HG03571 (cell line): ENCODE results near the gene PCYOX1L.

Experiments used
- ATAC-seq: cut with Tn5 transposase; IDR thresholded peaks from one replicate; pipeline ENCODE4 v1.9.1; 2021; ENCODE audit not compliant: unreplicated experiment

PCYOX1L gene

DNA sequence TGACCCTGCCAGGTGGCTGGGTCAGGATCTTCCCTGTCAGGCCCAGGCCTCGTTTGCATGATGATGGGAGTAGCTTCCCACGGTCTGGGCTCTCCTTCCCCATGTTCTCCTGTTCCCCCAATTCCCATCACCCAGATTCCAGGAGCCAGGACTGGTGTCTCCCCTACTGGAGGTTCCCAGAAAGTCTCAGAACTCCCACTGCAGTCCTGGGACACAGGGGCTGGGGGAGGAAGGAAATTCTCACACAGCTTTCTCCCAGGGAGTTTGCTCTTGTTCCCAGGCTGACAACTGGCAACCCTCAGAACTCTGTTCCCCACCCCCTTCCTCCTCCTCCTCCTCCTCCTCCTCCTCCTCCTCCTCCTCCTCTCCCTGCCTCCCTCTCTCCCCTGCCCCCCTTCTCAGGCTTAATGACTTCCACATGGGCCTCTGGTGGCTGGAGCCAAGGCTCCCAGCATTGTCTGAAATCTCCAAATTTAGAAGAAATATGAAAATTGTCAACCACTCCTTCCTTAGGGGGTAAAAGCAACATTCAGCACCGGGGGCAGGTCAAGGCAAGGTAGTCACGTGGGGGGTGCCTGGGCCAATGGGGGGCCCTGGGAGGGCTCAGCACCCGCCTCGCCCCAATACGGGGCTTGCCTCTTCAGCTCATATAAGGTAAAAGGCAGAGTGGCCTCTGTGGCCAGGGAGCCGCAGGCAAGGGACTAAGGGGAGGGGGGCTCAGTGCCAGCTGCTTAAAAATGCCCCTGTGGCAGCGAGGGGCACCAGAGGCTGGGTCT, 48.5 kb downstream of the PCYOX1L start:
- ATAC-seq: no peak

GRCh38 chr5:149406979-149407306, 49.1 kb downstream of the PCYOX1L start:
- ATAC-seq: no peak

DNA sequence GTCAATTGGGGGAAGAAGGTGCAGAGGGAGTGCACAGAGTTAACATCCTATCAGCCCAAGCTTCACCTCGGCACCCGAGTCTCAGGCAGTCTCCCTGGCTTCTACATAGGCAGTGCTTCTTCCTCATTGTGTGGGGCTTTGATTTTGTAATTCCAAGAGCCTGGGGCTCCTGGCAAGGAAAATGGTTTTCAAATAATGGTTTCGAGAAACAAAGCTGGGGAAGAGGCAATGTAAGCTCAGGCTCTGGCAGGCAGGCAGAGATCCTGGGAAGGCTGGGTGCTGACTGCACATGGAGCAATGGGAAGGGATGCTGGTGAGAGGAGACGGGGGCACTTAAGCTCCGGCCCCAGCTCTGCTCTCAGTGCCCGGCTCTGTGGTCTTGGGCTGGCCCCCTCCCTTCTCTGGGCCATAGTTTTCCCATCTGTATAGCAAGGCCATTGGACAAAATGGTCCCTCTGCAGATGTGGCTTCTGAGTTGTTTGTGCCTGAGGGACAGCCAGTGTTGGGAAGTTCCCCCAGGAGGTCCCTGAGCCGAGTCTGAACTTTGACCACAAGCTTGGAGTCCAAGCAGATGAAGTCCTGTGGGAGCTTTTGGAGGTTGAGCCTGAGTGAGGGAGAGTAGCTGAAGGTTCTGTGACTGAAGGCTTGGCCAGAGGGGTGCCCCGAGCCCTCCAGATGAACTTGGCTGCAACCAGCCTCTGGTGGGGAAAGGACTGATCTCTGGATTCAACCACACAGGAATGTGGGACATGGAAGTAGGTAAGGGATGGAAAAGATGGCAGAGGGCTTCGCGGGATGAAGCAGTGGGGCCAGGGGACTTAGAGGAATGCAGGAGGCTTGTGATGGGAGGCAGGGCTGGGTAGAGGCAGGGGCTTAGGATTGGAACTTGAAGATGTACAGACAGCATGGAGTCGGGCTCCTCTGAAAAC, 49.7 kb downstream of the PCYOX1L start:
- no peak for ATAC-seq

DNA sequence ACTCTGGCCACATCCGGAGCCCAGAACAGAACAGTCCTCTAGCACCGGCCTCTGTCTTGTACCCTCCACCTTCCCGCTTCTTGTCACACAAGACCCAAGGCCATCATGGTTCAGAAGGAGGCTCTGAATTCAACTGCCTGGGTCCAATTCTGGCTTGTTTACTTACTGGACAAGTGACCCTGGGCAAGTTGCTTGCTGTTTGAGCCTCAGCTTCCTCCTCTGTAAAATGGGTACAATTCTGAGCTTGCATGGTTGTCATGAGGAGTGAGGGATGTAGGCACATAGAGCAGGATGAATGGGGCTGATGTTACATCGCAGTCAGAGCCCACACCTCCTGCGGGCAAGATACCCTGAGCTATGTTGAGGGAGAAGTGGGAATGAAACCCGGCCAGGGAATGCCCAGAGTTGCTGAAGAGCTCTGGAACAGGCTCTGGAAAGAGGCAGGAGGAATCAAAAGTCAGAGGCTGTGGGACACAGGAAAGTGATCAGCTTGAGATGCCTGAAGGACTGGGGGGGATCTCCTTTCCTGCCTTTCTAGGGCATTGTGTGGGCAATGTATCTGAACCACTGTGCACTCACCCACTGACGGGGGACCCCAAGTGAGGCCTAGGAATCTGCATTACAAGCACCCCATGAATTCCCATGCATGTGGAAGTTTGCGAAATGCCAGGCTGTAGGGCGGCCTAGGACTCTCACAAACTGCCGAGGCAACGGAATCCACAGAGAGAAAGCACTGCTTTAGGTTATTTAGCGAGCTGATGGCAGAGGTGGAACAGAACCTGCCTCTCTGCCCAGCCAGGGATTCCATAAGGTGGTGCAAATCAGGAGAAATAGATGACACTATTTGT, 50.6 kb downstream of the PCYOX1L start:
- ATAC-seq: no peak

GRCh38 chr5:149409268-149409948, 51.6 kb downstream of the PCYOX1L start:
- ATAC-seq: no peak

DNA sequence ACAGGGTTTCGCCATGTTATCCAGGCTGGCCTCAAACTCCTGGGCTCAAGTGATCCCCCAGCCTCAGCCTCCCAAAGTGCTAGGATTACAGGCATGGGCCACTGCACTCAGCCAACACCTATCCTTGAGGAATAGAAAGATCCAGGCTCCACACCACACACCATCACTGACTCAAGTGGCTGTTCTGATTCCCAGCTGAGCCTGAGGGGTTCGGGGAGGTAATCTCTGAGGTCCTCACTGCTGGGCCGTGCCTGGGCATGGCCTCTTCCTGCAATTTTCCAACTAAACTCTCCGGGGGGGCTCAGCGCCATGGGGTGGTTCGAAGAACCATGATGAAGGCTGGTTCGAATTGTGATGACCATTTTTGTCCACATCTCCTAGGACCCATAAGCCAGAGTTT, 52.2 kb downstream of the PCYOX1L start:
- ATAC-seq: no peak

DNA sequence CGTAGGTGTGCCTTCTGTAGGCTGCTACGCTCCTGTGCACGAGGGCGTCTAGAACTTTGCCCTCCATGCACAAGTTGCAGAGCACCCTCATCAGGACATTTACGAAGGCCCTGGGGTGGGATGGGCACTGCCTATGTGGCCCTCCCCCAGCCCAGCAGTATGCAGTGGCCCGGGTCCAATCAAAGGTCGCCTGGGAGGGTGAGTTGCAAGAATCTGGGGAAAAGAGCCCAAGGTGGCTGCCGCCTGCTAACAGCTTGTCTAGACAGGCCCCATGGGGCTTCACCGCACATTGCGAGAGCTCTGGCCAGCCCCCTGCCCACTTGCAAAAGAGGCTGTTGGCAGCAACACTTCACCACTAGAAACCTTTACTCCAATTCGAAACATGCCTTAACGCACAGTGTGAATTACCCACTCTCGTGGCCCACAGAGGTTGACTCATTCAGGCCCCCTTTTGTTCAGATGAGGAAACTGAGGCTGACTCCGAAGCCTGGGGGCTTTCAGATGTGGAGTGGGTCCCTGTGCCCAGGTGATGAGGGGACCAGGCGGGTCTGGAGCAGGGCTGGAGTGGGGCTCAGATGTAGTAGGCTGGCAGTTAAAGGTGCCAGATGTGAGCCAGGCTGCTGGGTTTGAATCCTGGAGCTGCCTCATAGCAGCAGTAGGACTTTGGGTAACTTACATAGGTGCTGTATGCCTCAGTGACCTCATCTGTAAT, 53.0 kb downstream of the PCYOX1L start:
- ATAC-seq: no peak

DNA sequence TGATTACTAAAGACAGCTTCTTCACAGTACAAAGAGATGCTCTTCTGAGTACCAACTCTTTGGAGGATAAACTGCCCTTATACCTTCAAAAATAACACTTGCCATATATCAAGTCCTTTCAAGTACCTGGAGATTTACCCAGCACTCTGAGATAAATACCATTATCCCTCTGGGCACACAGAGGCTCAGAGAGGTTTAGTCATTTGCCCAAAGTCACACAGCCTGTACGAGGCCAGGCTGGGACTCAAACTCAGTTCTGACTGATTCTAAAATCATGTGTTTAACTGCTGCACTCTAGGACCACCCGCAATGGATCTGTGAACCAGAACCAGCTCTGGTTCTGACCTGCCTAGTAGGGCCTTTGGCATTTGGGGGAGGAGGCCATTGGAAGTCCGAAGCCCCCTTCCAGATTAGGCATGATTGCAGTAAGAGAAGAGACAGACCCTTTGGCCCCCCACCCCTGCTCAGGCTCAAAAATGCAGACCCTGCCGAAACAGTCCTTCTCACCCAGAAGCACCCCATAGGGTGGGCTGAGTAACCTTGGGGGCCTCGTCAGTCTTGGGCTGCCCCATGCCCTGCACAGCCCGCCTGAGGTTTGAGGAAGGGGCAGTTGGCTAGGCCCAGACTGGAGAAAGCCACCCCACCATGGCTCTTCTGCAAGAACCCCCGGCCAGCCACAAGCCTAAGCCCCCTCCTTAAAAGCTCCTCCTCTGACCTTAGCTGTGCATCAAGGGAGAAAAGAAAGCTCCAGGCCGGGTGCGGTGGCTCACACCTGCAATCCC, 54.1 kb downstream of the PCYOX1L start:
- no peak for ATAC-seq

DNA sequence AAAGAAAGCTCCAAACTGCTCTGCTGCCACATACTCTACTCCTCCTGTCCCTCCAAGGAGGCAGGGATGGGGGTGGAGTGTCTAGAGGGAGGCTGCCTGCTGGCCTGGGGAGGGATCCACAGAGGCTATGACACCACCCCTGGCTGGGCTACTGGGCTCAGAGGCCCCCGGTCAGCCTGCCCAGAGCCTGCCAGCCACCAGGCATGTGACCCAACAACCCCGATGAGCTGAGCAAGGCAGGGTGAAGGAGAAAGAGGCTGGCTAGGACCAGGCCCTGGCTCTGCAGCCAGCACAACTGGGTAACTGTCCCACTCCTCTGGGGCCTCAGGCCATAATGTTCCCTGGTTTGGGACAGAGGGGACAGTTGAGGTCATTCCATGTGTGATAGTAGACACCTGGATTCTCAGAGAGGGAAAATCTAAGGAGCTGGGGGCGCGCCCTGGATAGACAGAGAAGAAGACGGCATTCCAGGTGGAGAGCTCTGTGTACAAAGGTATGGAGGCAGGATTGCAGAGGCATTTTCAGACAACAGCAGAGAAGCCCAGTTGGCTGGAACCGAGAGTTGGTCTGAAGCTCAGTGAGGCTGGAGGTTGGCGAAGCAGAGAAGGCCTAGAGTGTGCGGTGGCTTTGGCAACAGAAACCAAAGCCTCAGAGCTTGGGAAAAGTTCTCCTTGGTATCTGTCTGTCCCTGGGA, 55.1 kb downstream of the PCYOX1L start:
- no peak for ATAC-seq

DNA sequence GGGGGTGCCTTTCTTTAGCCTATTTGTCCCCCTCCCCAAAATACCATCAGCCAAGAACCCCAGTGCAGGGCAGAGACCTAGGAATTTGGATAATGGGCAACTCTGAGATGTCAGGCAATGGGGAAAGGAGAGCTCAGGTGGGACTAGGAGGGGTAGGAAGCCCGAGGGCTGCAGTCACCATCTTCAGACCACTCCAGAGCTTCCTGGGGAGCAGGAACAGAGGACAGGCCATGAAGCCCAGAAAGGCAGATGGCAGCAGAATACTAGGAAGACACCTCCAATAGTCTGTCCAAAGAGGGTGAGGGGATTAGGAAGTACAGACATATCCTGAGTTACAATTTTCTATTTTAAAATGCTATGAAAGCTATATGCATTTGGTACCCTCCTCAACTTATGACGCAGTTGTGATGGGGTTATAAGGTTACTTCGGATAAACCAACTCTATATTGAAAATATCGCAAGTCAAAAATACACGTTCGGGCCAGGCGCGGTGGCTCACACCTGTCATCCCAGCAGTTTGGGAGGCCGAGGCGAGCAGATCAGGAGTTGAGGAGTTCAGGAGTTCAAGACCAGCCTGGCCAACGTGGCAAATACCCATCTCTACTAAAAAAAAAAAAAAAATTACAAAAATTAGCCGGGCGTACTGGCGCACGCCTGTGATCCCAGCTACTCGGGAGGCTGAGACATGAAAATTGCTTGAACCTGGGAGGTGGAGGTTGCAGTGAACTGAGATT, 55.8 kb downstream of the PCYOX1L start:
- no peak for ATAC-seq

- ATAC-seq: no peak
These were observed 56.7 kb downstream of the PCYOX1L start for GRCh38 chr5:149414405-149415065.

GRCh38 chr5:149415066-149415967, 57.5 kb downstream of the PCYOX1L start:
- no peak for ATAC-seq

DNA sequence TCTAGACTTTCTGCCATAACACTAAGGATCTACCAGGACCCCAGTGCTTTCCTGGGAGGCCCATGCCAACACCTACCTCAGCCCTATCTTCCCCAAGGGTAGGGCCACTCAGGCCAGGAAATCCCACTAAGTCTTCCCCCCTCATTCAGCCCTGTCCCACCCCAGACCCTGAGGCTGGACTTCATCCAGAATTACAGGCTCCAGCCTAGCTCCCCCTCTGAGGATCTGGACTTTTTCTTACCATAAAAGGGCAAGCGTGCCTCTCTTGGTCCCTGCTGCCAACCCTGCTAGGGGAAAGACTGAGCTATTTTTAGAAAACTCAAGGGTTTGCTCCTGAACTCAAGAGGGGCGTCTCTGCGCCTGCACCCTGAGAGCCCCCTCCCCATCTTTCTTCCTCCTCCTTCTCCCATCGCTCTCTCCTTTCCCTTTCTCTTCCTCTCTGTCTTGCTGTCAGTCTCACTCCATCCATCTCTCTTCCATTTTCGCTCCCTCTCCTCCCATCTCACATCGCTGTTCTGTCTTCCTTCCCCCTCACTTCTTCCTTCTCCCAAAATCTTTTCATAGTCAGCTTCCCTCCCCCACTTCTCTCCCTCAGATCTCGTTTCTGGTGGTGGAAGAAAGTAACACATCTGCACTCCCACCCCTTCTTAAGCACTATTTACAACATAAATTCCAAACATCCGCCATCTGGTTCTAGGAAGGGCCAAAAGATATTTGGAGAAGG, 59.3 kb downstream of the PCYOX1L start:
- no peak for ATAC-seq

- ATAC-seq: no peak
These were observed 60.0 kb downstream of the PCYOX1L start for GRCh38 chr5:149417711-149418368.

DNA sequence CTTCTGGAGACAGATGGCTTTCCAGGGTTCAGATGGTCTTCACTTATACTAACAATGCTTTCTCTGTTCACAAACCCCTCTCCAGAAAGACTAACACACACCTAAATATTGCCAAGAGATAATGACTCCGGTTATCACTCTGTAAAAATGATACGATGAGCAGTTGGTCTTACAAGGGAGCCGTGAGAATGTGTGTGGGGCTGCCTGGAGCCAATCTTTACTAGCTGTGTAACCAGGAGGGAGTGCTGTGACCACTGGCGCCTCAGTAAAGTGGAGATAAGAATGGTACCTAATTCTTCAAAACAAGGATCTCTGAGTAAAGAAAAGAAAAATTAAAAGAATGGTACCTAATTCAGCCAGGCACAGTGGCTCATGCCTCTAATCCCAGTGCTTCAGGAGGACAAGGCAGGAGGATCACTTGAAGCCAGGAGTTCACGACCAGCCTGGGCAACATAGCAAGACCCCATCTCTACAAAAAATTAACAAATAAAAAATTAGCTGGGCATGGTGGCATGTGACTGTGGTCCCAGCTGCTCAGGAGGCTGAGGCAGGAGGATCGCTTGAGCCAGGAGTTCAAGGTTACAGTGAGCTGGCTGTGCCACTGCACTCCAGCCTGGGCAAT, 61.2 kb downstream of the PCYOX1L start:
- no peak for ATAC-seq
